Activated CD4-positive, alpha-beta T cell treated with anti-CD3 and anti-CD28 coated beads, Interleukin-2, amount 50 U/mL, for 1 hour (primary cell): ENCODE measurements around the gene PHC2.
"Not testable (repeated sequence)": the region's sequence is repeated elsewhere in the genome, so short reads cannot be mapped to it uniquely, and the experiment has no call there.

Experiments used
- DNase-seq: peaks from one replicate; pipeline ENCODE4 v3.0.0-alpha.2; 2020

PHC2 gene

GRCh38 chr1:33307494-33307864, 123.4 kb downstream of the PHC2 start:
- no peak for DNase-seq

- DNase-seq, result no peak
These were observed 124.0 kb downstream of the PHC2 start for GRCh38 chr1:33306653-33307493.

DNA sequence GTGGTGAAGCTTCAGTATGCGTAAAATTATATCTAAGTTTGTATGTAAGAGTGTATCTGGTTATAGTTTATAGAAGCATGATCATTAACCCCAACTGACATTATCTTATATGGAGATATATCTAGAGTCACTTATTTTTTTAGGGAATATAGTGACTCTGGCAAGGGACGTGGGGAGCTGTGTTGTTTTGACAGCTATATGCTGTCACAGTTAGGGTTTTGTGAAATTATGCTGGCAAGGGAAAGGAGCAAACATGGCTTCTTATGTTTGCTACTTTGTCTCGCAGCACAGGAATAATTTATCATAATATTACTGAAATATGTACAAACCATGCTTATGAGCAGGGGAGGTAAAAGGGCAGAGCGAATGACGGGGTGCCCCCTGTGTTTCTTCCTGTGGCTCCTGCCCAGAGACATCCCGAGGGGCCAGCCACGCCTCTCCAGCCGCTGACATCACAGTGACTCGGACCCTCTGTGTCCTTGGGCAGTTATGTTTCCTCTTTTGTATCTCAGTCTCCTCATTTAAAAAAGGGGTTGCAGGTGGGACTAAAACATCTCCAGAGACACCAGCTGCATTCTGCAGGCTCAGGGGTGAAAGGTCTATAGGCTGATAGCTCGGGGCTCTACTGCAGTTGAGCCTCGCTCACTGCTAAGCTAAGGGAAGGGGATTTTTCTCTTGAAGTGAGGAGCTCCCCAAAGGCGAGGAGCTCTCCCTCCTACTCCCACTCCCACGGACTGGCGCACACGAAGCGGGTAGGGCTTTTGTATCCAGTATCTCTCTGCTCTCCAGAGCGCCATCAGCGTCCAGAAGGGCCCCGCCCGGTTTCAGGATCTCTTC, 124.9 kb downstream of the PHC2 start:
- no peak for DNase-seq

- DNase-seq, result no peak
These were observed 125.9 kb downstream of the PHC2 start for GRCh38 chr1:33305016-33305415.

- DNase-seq, result no peak
These were observed 128.6 kb downstream of the PHC2 start for GRCh38 chr1:33302325-33302724.

DNA sequence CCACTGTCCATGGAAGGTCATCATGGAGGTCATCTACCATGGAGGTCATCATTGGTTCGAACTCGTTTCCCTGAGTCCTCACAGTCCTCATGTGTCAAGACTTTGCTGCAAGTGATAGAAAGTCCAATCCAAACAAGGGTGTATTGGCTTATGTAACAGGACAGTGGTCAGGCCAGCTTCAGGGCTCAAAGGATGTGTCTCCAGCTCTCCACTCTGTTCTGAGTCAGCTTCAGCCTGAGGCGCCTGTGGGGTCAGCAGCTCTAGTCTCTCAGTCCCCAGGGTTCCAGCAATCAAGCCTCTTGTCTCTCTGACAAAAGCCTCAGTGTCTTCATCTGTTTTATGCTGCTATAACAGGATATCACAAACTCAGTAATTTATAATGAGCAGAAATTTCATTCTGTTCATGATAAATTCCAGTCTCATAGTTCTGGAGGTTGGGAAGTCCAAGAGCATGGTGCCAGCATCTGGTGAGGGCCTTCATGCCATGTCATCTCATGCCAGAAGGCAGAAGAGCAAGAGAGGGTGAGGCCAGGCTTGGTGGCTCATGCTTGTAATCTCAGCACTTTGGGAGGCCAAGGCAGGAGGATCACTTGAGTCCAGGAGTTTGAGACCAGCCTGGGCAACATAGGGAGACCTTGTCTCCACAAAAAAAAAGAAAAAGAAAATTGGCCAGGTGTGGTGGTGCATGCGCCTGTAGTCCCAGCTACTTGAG, 129.5 kb downstream of the PHC2 start:
- no peak for DNase-seq

- no peak for DNase-seq
These were observed 130.2 kb downstream of the PHC2 start for GRCh38 chr1:33300673-33301072.

- no peak for DNase-seq
These were observed 131.3 kb downstream of the PHC2 start for GRCh38 chr1:33299461-33300155.

DNA sequence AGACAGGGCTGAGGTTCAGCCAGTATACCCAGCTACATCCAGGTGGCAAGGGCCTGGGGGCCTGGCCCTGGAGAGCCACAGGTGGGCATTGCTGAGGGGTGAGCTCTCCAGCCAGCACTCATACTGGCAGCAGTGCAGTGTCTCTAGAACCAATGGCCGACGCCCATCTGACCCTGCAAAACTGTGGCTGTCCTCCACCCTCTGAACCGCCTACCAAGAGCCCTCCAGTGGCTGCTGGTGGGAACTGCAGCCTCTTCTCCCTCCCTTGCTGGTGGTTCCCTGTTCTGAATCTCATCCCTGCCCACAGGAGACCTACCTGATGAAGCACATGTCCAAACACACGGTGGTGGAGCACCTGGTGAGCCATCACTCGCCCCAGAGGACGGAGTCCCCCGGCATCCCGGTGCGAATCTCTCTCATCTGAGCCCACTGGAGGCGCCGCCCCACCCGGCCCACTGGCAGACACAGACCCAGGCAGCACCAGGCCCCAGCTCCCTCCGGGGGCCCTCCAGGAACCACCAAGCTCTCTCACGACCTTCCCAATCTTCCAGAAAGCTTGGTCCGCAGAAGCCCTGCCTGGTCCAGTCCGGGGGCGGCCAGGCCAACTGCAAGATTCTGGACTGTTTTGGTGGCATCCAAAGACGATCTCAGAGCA, 132.1 kb downstream of the PHC2 start:
- DNase-seq, result peak; percentile 52

DNA sequence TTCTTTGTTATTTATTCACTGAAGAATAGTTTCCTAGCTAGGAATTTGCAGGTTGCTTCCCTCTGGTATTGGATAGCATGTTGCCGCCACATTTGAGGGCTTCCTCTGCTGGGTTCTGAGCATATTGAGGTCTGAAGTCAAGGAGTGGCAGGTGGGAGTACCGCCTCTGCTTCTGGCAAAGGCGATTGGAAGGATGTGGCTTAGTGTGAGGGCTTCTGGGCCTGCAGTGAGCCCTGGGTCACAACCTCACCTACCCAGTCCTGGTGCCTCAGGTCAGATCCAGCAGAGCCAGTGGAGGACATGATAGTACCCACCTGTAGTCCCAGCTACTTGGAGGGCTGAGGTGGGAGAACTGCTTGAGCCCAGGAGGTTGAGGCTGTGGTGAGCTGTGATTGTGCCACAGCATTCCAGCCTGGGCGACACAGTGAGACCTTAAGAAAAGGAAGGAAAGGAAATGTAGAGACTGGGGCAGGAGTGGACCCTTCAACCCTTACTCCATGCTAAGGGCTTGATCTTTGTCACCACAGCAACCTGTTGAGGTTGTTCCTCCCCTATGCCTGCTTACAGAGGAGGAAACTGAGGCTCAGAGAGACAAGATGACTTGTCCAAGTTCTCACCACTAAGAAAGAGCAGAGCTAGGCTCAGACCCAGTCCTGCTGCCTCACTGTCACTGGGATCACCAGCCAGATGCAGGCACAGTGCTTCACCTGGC, 132.8 kb downstream of the PHC2 start:
- DNase-seq, result no peak

DNA sequence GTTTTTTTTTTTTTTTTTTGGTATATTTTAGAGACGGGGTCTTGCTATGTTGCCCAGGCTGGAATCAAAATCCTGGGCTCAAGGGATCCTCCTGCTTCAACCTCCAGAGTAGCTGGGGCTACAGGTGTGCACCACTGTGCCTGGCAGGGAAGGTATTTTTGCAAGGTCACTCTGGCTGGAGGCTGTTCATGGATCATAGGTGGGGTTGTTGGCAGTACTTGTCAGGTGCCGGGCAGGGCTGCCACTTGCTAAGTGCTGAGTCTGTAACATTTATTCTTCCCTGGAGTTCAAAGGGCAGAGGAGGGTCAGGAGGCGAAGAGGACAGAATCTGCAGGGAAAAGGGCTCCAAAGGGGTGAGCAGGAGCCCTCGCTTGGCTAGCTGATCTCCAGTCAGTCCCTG, 134.1 kb downstream of the PHC2 start:
- DNase-seq, result no peak

- no peak for DNase-seq
These were observed 134.8 kb downstream of the PHC2 start for GRCh38 chr1:33296082-33296458.

- peak; percentile 87 for DNase-seq
These were observed 135.3 kb downstream of the PHC2 start for GRCh38 chr1:33295450-33296081.

GRCh38 chr1:33295023-33295422, 135.9 kb downstream of the PHC2 start:
- DNase-seq, result no peak

DNA sequence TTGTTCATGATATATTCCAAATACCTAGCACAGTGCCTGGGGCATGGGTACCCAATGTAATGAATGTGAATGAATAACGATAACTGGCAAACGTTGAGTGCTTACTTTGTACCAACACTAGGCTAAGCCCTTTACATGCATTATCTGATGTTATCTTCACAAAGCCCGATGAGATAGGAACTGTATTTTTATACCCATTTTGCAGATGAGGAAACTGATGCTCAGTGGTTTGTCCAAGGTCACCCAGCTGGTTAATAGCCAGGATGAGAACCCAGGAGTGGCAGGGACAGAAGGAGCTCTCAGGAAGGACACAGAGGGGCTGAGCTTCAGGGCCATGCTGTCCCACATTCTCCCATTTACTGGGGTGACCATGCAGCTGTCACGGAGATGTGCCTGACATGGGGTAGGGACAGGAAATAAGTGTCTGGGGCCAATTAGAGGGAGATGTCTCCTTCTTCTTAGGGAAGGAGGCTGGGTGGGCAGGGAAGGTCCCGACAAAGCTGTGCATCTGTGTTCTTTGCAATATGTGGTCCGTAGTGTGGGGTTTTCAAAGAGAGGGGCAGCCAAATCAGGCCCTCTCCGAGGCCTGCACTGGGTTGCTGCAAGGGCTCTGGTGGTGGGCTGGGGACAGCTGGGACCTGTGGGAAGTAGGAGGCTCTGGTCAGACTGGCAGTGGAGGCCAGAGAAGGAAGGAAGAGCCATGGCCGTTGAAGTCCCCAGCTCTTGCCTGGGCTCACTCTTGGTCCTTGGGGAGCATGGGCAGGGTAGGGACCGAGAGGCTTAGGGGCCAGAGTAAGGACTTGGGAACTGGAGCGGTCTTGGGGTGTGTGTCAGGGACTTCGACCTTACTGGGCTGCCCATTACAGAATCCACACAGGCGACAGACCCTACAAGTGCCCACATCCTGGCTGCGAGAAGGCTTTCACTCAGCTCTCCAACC, 136.6 kb downstream of the PHC2 start:
- DNase-seq, result no peak

DNA sequence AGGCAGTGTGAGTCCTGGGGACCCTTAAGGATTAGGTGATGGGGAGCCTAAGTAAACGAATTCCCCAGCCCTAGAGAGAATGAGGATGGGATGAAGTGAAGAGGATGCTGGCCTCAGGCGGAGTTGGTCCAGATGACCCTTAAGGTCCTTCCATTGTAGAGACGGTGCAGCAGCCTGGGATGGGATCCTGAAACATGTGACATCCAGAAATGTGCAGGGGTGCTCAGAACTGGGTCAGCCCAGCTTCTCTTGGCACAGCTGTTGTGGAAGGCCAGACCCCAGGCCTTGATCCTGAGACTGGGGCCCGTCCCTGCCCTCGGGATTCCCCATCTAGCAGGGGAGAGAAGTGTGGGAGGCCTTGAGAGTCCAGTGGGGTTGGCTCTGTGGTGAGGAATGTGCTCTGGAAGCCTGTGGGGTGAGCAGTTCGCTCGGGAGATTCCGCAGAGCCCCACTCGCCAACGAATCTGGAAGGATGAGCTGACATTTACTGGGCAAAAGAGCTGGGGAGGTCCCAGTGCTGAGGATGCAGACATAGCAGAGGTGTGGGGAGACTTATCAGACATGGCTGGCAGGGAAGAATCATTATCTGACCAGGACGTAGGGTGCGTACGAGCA, 138.1 kb downstream of the PHC2 start:
- no peak for DNase-seq

DNA sequence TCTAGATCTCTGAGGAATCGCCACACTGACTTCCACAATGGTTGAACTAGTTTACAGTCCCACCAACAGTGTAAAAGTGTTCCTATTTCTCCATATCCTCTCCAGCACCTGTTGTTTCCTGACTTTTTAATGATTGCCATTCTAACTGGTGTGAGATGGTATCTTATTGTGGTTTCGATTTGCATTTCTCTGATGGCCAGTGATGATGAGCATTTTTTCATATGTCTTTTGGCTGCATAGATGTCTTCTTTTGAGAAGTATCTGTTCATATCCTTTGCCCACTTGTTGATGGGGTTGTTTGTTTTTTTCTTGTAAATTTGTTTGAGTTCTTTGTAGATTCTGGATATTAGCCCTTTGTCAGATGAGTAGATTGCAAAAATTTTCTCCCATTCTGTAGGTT, 140.3 kb downstream of the PHC2 start:
- not testable (repeated sequence) for DNase-seq

GRCh38 chr1:33289858-33290154, 141.1 kb downstream of the PHC2 start:
- no peak for DNase-seq

GRCh38 chr1:33288976-33289857, 141.7 kb downstream of the PHC2 start:
- no peak for DNase-seq
